PC-3 (cell line): Measurements from ENCODE around the gene SEMA3F. TPM values are rescaled to one million over a fixed set of nuclear protein-coding genes. Genes with fewer than 3 reads are reported as not detected.

Experiments used
- ATAC-seq: fragments of 200-7000 bp; cut with Tn5 transposase; 2 replicates; pipeline ENCODE4 v1.9.1; 2020; ENCODE audit warnings: mild to moderate bottlenecking, moderate library complexity
- BruUV-seq: library from RNA; stranded (reverse); fragments of 400-500 nt; replicated peaks from 2 replicates; lab custom pipeline; 2021; lab: Mats Ljungman, UMichigan
- CTCF ChIA-PET: fragments of 300-600 bp; sonication (Branson Sonifier 250); formaldehyde crosslinking; loops from one replicate; lab custom pipeline; 2022; ENCODE audit warnings: antibody characterized with exemption; lab: Charles Lee
- POLR2A ChIA-PET: fragments of 300-600 bp; sonication (Branson Sonifier 250); formaldehyde crosslinking; loops from one replicate; lab custom pipeline; 2022; ENCODE audit warnings: antibody characterized with exemption; ENCODE audit not compliant: unreplicated experiment; lab: Charles Lee
- DNase-seq: peaks from one replicate; pipeline ENCODE4 v3.0.0-alpha.2; 2015
- H2AFZ ChIP-seq: fragments of 300-600 bp; sonication (generic); 2 replicates; pipeline ENCODE4 v1.6.0; 2016; ENCODE audit warnings: antibody characterized with exemption, low read length
- H3F3A ChIP-seq: fragments of 300-600 bp; sonication (generic); one replicate; pipeline ENCODE4 v1.6.0; 2017; ENCODE audit warnings: antibody characterized with exemption, low read length, control low read depth, mild to moderate bottlenecking; ENCODE audit not compliant: unreplicated experiment
- H3K27ac ChIP-seq: fragments of 300-600 bp; sonication (generic); 2 replicates; pipeline ENCODE4 v1.5.1; 2016; ENCODE audit warnings: mild to moderate bottlenecking, low read length
- H3K27me3 ChIP-seq: fragments of 300-600 bp; sonication (generic); 2 replicates; pipeline ENCODE4 v1.6.1; 2016; ENCODE audit warnings: low read length, mixed read lengths
- H3K36me3 ChIP-seq: fragments of 300-600 bp; sonication (generic); 2 replicates; pipeline ENCODE4 v1.6.1; 2016; ENCODE audit warnings: low read depth, mixed run types, low read length, mixed read lengths
- H3K4me1 ChIP-seq: fragments of 300-600 bp; sonication (generic); 2 replicates; pipeline ENCODE4 v1.5.1; 2016; ENCODE audit warnings: low read length; ENCODE audit not compliant: insufficient read depth
- H3K4me2 ChIP-seq: fragments of 300-600 bp; sonication (generic); 2 replicates; pipeline ENCODE4 v1.6.0; 2016; ENCODE audit warnings: low read length
- H3K4me3 ChIP-seq: fragments of 300-600 bp; sonication (generic); 2 replicates; pipeline ENCODE4 v1.5.1; 2016; ENCODE audit warnings: mild to moderate bottlenecking, low read length, mixed read lengths
- H3K79me2 ChIP-seq: fragments of 300-600 bp; sonication (generic); 2 replicates; pipeline ENCODE4 v1.6.1; 2017; ENCODE audit warnings: low read length, mixed read lengths
- H3K9ac ChIP-seq: fragments of 300-600 bp; sonication (generic); 2 replicates; pipeline ENCODE4 v1.6.0; 2016; ENCODE audit warnings: mild to moderate bottlenecking, low read length
- H3K9me2 ChIP-seq: fragments of 300-600 bp; sonication (generic); replicated peaks from 2 replicates; pipeline ENCODE4 v1.6.1; 2016; ENCODE audit warnings: mixed run types, low read length, mixed read lengths
- H3K9me3 ChIP-seq: fragments of 300-600 bp; sonication (generic); 2 replicates; pipeline ENCODE4 v1.6.1; 2016; ENCODE audit warnings: low read length, mixed read lengths
- H4K20me1 ChIP-seq: fragments of 300-600 bp; sonication (generic); 2 replicates; pipeline ENCODE4 v1.6.1; 2016; ENCODE audit warnings: low read length, mixed read lengths
- EZH2 ChIP-seq: fragments of 300-600 bp; sonication (generic); IDR thresholded peaks from one replicate; pipeline ENCODE4 v1.6.1; 2017; ENCODE audit warnings: antibody characterized with exemption, mild to moderate bottlenecking, low read length; ENCODE audit not compliant: unreplicated experiment
- EZH2phosphoT487 ChIP-seq: fragments of 300-600 bp; sonication (generic); IDR thresholded peaks from 2 replicates; pipeline ENCODE4 v1.6.1; 2018; ENCODE audit warnings: mild to moderate bottlenecking, antibody characterized with exemption, low read length, borderline replicate concordance
- intact Hi-C: fragments of 100-400 bp; cut with micrococcal nuclease; formaldehyde crosslinking; loops from 2 replicates; pipeline ENCODE4 v1.9.0; 2023
- total RNA-seq: library from RNA; depleted of rRNA; stranded (reverse); fragments of >200 nt; gene quantifications from 2 replicates; pipeline ENCODE4 v1.2.3, GENCODE V29; 2014
- TF ChIP-seq, protein P1 (sequence below): fragments of 300-600 bp; sonication (generic); conservative IDR thresholded peaks from 2 replicates; pipeline ENCODE4 v1.5.1; 2017; ENCODE audit warnings: antibody characterized with exemption, low read depth, mild to moderate bottlenecking, low read length

The SEMA3F gene
- total RNA-seq, 1 experiment from 2014 or later = 50.5 TPM

DNA sequence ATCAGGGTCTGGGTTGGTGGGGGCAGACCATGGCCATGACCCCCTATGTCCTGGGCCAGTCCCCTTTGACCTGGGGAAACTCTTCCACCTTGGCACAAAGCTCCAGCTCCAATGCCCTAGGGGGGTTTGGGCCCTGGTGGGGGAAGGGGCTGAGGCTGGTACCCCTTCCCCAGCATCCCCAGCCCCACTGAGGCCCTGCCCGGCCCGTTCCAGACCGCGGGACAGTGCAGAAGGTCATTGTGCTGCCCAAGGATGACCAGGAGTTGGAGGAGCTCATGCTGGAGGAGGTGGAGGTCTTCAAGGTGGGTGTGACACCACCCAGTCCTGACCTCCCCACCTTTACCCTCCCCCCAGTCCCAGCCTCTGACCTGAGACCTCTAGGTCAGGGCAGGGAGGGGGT, 30.1 kb downstream of the SEMA3F start:
- Histone ChIP-seq H3K79me2 (no peaks in the 10 kb centered on the region), H3K9me3 (no peaks in the 10 kb centered on the region), H3F3A (no peaks in the 10 kb centered on the region), H4K20me1 (no peaks in the 10 kb centered on the region), H3K36me3 (0 out of 2 replicates have a peak, but pooled peaks cover 5% of the 10 kb centered on the region), H3K4me2 (no peak overlapping the region), H3K27ac (no peak overlapping the region), H3K9me2 (no peaks in the 10 kb centered on the region), H3K4me3 (no peak overlapping the region), H3K9ac (no peak overlapping the region), H2AFZ (no peak overlapping the region), H3K27me3 (no peaks in the 10 kb centered on the region), H3K4me1 (peaks cover 6% of the 10 kb centered on the region; the same call in 1 of the 2 replicates)
- no TSS peak for BruUV-seq
- ChIA-PET CTCF (no interaction called here), POLR2A (interaction anchor here (0.5 kb wide), 1 partner anchor 20 kb away, joined by 4 read pairs; no protein-coding TSS in a partner anchor)
- intact Hi-C loops = no loop called here
- ATAC-seq (no peak), DNase-seq (no peak)
- TF ChIP-seq EZH2phosphoT487 = no peak
- TF ChIP-seq EZH2 = no peak
- TF ChIP-seq, protein P1, sequence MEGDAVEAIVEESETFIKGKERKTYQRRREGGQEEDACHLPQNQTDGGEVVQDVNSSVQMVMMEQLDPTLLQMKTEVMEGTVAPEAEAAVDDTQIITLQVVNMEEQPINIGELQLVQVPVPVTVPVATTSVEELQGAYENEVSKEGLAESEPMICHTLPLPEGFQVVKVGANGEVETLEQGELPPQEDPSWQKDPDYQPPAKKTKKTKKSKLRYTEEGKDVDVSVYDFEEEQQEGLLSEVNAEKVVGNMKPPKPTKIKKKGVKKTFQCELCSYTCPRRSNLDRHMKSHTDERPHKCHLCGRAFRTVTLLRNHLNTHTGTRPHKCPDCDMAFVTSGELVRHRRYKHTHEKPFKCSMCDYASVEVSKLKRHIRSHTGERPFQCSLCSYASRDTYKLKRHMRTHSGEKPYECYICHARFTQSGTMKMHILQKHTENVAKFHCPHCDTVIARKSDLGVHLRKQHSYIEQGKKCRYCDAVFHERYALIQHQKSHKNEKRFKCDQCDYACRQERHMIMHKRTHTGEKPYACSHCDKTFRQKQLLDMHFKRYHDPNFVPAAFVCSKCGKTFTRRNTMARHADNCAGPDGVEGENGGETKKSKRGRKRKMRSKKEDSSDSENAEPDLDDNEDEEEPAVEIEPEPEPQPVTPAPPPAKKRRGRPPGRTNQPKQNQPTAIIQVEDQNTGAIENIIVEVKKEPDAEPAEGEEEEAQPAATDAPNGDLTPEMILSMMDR = no peak

DNA sequence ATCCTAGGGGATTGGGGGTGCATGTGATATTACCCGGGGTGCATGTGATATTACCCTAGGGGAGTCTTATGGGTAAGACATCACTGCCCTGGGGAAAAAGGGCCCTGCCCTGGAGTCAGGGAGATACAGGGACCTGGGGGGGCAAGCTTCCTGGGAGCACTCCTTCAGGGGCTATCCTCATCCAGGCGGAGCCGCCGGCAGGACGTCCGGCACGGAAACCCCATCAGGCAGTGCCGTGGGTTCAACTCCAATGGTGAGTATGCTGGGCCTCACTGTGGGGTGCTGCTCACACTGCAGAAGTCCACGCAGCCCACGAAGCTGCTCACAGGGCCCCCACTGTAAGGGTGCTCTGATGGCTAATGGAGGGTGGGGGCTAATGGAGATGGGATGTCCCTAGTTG, 31.0 kb downstream of the SEMA3F start:
- 0 out of 2 replicates have a peak, but pooled peaks cover 5% of the 10 kb centered on the region for H3K36me3 ChIP-seq
- ATAC-seq (no peak), DNase-seq (no peak)
- no peak overlapping the region for H3K4me2 ChIP-seq
- peaks cover 6% of the 10 kb centered on the region; the same call in 1 of the 2 replicates for H3K4me1 ChIP-seq
- ChIA-PET POLR2A (no interaction called here), CTCF (no interaction called here)
- no peak overlapping the region for H3K27ac ChIP-seq
- no peak overlapping the region for H3K4me3 ChIP-seq
- intact Hi-C loops = no loop called here
- H3K9me2 ChIP-seq = no peaks in the 10 kb centered on the region
- H3K79me2 ChIP-seq = no peaks in the 10 kb centered on the region
- no peaks in the 10 kb centered on the region for H3K27me3 ChIP-seq
- H3K9ac ChIP-seq = no peak overlapping the region
- H2AFZ ChIP-seq = no peak overlapping the region
- BruUV-seq = no TSS peak
- H3F3A ChIP-seq = no peaks in the 10 kb centered on the region
- H3K9me3 ChIP-seq = no peaks in the 10 kb centered on the region
- no peaks in the 10 kb centered on the region for H4K20me1 ChIP-seq
- no peak for TF ChIP-seq EZH2phosphoT487
- no peak for TF ChIP-seq EZH2
- TF ChIP-seq, protein P1 = no peak

DNA sequence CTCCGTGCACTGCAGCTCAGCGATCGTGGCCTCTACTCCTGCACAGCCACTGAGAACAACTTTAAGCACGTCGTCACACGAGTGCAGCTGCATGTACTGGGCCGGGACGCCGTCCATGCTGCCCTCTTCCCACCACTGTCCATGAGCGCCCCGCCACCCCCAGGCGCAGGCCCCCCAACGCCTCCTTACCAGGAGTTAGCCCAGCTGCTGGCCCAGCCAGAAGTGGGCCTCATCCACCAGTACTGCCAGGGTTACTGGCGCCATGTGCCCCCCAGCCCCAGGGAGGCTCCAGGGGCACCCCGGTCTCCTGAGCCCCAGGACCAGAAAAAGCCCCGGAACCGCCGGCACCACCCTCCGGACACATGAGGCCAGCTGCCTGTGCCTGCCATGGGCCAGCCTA, 32.6 kb downstream of the SEMA3F start:
- no TSS peak for BruUV-seq
- Histone ChIP-seq H2AFZ (no peak overlapping the region), H3K36me3 (0 out of 2 replicates have a peak, but pooled peaks cover 5% of the 10 kb centered on the region), H3K9me2 (no peaks in the 10 kb centered on the region), H3F3A (no peaks in the 10 kb centered on the region), H4K20me1 (no peaks in the 10 kb centered on the region), H3K9me3 (no peaks in the 10 kb centered on the region), H3K9ac (no peak overlapping the region), H3K27me3 (no peaks in the 10 kb centered on the region), H3K4me3 (no peak overlapping the region), H3K4me1 (peaks cover 6% of the 10 kb centered on the region; the same call in 1 of the 2 replicates), H3K27ac (no peak overlapping the region), H3K4me2 (no peak overlapping the region), H3K79me2 (no peaks in the 10 kb centered on the region)
- ATAC-seq (no peak), DNase-seq (no peak)
- POLR2A ChIA-PET = no interaction called here
- intact Hi-C loops = no loop called here
- CTCF ChIA-PET = no interaction called here
- TF ChIP-seq EZH2 = no peak
